Measurements from ENCODE around the gene KL.

Gene KL

GRCh38 chr13:33016414-33017322, at the start of gene KL:
TSS of gene KL (plus strand) at chr13:33016423. CDS start at chr13:33016441, 18 bp downstream.
- DNase-seq = no peak

- no peak for DNase-seq
Measured at GRCh38 chr13:32967584-32968182, 48.5 kb upstream of the KL start.

GRCh38 chr13:32968316-32968715, 47.9 kb upstream of the KL start:
- DNase-seq = no peak

GRCh38 chr13:32968793-32969192, 47.4 kb upstream of the KL start:
- no peak for DNase-seq

GRCh38 chr13:32969516-32969941, 46.7 kb upstream of the KL start:
- DNase-seq = no peak

- no peak for DNase-seq
Measured at GRCh38 chr13:32976056-32976805, 40.0 kb upstream of the KL start.

- no peak for DNase-seq
Measured at GRCh38 chr13:32976912-32977311, 39.3 kb upstream of the KL start.

- DNase-seq = no peak
Measured at GRCh38 chr13:32977321-32977720, 38.9 kb upstream of the KL start.

- no peak for DNase-seq
Measured at GRCh38 chr13:32978278-32978677, 37.9 kb upstream of the KL start.

GRCh38 chr13:32983058-32983457, 33.2 kb upstream of the KL start:
- no peak for DNase-seq

GRCh38 chr13:32984857-32985626, 31.2 kb upstream of the KL start:
- no peak for DNase-seq

- no peak for DNase-seq
Measured at GRCh38 chr13:32986552-32986951, 29.7 kb upstream of the KL start.

- DNase-seq = no peak
Measured at GRCh38 chr13:32987462-32987861, 28.8 kb upstream of the KL start.

GRCh38 chr13:32988608-32989289, 27.5 kb upstream of the KL start:
- DNase-seq = no peak

GRCh38 chr13:32989290-32989667, 26.9 kb upstream of the KL start:
- DNase-seq = no peak

- no peak for DNase-seq
Measured at GRCh38 chr13:32989942-32990341, 26.3 kb upstream of the KL start.

- no peak for DNase-seq
Measured at GRCh38 chr13:32993145-32993544, 23.1 kb upstream of the KL start.

- DNase-seq = no peak
Measured at GRCh38 chr13:32997399-32997798, 18.8 kb upstream of the KL start.

GRCh38 chr13:32998966-32999365, 17.3 kb upstream of the KL start:
- no peak for DNase-seq

GRCh38 chr13:33000365-33000764, 15.9 kb upstream of the KL start:
- no peak for DNase-seq

- no peak for DNase-seq
Measured at GRCh38 chr13:33003458-33004019, 12.7 kb upstream of the KL start.

- no peak for DNase-seq
Measured at GRCh38 chr13:33004511-33004910, 11.7 kb upstream of the KL start.
